ENCODE data around the gene ATP10B.

Gene ATP10B

DNA sequence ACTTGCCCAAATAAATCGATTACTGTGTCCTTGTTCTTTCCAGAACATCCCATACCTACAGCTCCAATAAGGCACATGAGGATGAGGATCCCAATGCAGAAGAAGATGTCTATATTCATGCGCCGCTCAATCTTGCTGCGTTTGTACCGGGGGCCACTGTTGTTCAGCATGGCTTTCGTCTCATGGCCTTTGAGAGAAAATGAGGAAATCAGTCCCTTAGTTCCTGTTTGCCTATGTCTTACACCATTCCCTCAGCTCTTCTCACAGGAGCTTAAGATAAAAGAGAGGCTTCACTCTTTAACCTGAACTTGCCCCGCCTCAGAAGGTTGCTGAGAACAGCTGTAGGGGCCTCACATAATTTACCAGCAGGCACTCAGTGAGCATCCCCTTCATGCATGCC, 211.6 kb downstream of the ATP10B start:
- Histone ChIP-seq H3K27me3 (ENCODE audit: control insufficient read depth in 3 of 3, insufficient read depth in 3 of 3, low read depth in 1 of 3, low read length in 3 of 3) (no peaks in the 10 kb centered on the region), H3K18ac (ENCODE audit: low read length) (no peak overlapping the region), H2BK15ac (ENCODE audit: low read length) (no peak overlapping the region), H2BK5ac (ENCODE audit: low read length) (no peak overlapping the region), H3K36me3 (replicated peaks in 1 of 2; ENCODE audit: control insufficient read depth in 2 of 2, insufficient read depth in 2 of 2, low read length in 2 of 2) (no peaks in the 10 kb centered on the region), H4K8ac (ENCODE audit: low read depth, low read length) (no peak overlapping the region), H3K4me1 (ENCODE audit: control insufficient read depth in 2 of 2, insufficient read depth in 1 of 2, low read depth in 1 of 2, low read length in 2 of 2) (no peaks in the 10 kb centered on the region), H3K4me3 (ENCODE audit: low read length in 2 of 2) (no peak overlapping the region), H3K23ac (ENCODE audit: low read depth, low read length, poor library complexity) (no peak overlapping the region), H3K14ac (ENCODE audit: low read length) (no peak overlapping the region), H2BK12ac (ENCODE audit: low read length) (no peak overlapping the region), H3K79me1 (ENCODE audit: low read depth, low read length) (no peaks in the 10 kb centered on the region), H2AK5ac (ENCODE audit: low read depth, low read length) (no peak overlapping the region), H3K9me3 (replicated peaks in 1 of 2; ENCODE audit: control insufficient read depth in 2 of 2, insufficient read depth in 1 of 2, low read depth in 1 of 2, low read length in 2 of 2) (no peaks in the 10 kb centered on the region), H3K9ac (ENCODE audit: low read depth, low read length, poor library complexity) (no peak overlapping the region), H2AFZ (ENCODE audit: low read length) (no peak overlapping the region), H2BK120ac (ENCODE audit: low read depth, low read length) (no peak overlapping the region), H4K91ac (ENCODE audit: low read depth, low read length, poor library complexity) (no peak overlapping the region), H3K4ac (ENCODE audit: low read length) (no peak overlapping the region), H3K27ac (replicated peaks; ENCODE audit: low read length) (no peak overlapping the region), H3K4me2 (ENCODE audit: insufficient read depth, low read length, poor library complexity, severe bottlenecking) (no peak overlapping the region)
- WGBS, 2 donors (ENCODE audit: extremely low coverage in 2 of 2, insufficient read length in 2 of 2, insufficient replicate concordance in 1 of 2): no CpG with 5 or more reads among the region's 7 CpGs
- no peak for DNase-seq (ENCODE audit: low spot score)

DNA sequence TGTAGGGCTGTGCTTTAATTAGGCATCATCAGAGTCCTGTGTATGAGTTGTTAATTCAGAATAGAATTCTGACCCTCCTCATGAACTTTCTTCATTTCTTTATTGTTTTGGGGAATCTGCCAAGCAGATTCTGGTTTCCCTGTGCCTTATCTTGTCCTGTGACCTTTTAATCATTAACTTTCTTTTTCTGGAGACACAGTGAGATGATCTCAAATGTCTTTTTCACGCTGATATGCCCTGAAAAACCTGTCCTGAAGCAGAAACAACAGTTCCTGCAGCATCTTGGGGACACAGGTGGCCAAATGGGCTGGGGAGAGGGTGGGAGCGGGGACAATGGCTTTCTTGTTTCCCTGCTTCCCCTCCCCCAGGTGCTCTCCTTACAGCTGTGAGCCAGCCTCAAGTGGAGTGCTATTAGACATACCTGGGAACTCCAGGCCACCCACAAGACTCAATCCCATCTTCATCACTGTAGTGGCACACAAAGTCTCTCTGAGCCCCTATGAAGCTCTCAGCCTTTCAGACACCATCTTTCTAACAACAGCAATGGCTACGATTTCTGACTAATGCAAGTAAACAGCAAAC, 213.8 kb downstream of the ATP10B start:
- WGBS, 2 donors (ENCODE audit: extremely low coverage in 2 of 2, insufficient read length in 2 of 2, insufficient replicate concordance in 1 of 2): no CpG with 5 or more reads among the region's 3 CpGs
- no peak overlapping the region for H2AK5ac ChIP-seq (ENCODE audit: low read depth, low read length)
- no peak overlapping the region for H4K8ac ChIP-seq (ENCODE audit: low read depth, low read length)
- no peak overlapping the region for H2BK120ac ChIP-seq (ENCODE audit: low read depth, low read length)
- H3K27ac ChIP-seq (replicated peaks; ENCODE audit: low read length): no peak overlapping the region
- H3K36me3 ChIP-seq (replicated peaks in 1 of 2; ENCODE audit: control insufficient read depth in 2 of 2, insufficient read depth in 2 of 2, low read length in 2 of 2): no peaks in the 10 kb centered on the region
- no peaks in the 10 kb centered on the region for H3K27me3 ChIP-seq (ENCODE audit: control insufficient read depth in 3 of 3, insufficient read depth in 3 of 3, low read depth in 1 of 3, low read length in 3 of 3)
- no peak for DNase-seq (ENCODE audit: low spot score)
- no peaks in the 10 kb centered on the region for H3K4me1 ChIP-seq (ENCODE audit: control insufficient read depth in 2 of 2, insufficient read depth in 1 of 2, low read depth in 1 of 2, low read length in 2 of 2)
- no peak overlapping the region for H3K4me3 ChIP-seq (ENCODE audit: low read length in 2 of 2)
- no peak overlapping the region for H2BK5ac ChIP-seq (ENCODE audit: low read length)
- H3K9ac ChIP-seq (ENCODE audit: low read depth, low read length, poor library complexity): no peak overlapping the region
- no peak overlapping the region for H3K23ac ChIP-seq (ENCODE audit: low read depth, low read length, poor library complexity)
- no peaks in the 10 kb centered on the region for H3K79me1 ChIP-seq (ENCODE audit: low read depth, low read length)
- no peak overlapping the region for H2BK12ac ChIP-seq (ENCODE audit: low read length)
- no peak overlapping the region for H3K4ac ChIP-seq (ENCODE audit: low read length)
- no peaks in the 10 kb centered on the region for H3K9me3 ChIP-seq (replicated peaks in 1 of 2; ENCODE audit: control insufficient read depth in 2 of 2, insufficient read depth in 1 of 2, low read depth in 1 of 2, low read length in 2 of 2)
- no peak overlapping the region for H3K14ac ChIP-seq (ENCODE audit: low read length)
- no peak overlapping the region for H2AFZ ChIP-seq (ENCODE audit: low read length)
- H4K91ac ChIP-seq (ENCODE audit: low read depth, low read length, poor library complexity): no peak overlapping the region
- H2BK15ac ChIP-seq (ENCODE audit: low read length): no peak overlapping the region
- no peak overlapping the region for H3K4me2 ChIP-seq (ENCODE audit: insufficient read depth, low read length, poor library complexity, severe bottlenecking)
- H3K18ac ChIP-seq (ENCODE audit: low read length): no peak overlapping the region

DNA sequence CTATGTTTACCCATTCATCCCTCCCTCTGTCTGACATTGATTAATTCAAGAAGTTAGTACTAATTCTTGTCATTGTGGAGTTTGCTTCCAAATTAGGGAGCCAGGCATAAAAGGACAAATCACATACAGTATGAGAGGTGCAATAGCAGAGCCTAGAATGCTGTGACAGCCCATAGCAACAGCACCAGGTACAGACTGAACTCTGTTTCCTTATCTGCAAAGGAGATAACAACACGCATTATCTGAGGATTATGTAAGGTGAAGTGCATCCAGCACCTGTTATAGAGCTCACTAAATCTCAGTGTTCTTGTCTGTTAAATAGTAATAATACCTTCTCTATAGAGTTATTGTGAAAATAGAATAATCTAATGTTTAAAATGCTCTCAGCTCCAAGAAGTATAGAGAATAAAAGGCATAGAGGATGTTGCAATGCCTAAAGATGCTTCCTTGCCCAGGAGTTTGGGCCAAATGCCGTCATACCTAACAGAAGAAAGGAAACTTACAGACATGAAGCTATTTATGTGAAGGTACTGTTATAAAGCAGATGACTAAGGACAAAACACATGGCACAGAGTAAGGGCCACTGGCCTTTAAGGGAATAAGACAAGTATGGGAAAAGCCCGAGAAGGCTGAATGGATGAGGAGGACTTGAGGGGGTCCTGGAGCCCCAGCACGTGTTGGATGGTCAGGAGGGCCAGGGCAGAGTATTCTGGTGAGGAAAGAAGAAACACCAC, 214.5 kb downstream of the ATP10B start:
- Histone ChIP-seq H2AFZ (ENCODE audit: low read length) (no peak overlapping the region), H4K8ac (ENCODE audit: low read depth, low read length) (no peak overlapping the region), H2BK120ac (ENCODE audit: low read depth, low read length) (no peak overlapping the region), H3K79me1 (ENCODE audit: low read depth, low read length) (no peaks in the 10 kb centered on the region), H3K4me2 (ENCODE audit: insufficient read depth, low read length, poor library complexity, severe bottlenecking) (no peak overlapping the region), H3K4ac (ENCODE audit: low read length) (no peak overlapping the region), H3K9ac (ENCODE audit: low read depth, low read length, poor library complexity) (no peak overlapping the region), H2BK12ac (ENCODE audit: low read length) (no peak overlapping the region), H2BK5ac (ENCODE audit: low read length) (no peak overlapping the region), H2BK15ac (ENCODE audit: low read length) (no peak overlapping the region), H3K27ac (replicated peaks; ENCODE audit: low read length) (no peak overlapping the region), H3K4me3 (ENCODE audit: low read length in 2 of 2) (no peak overlapping the region), H3K14ac (ENCODE audit: low read length) (no peak overlapping the region), H3K9me3 (replicated peaks in 1 of 2; ENCODE audit: control insufficient read depth in 2 of 2, insufficient read depth in 1 of 2, low read depth in 1 of 2, low read length in 2 of 2) (no peaks in the 10 kb centered on the region), H3K4me1 (ENCODE audit: control insufficient read depth in 2 of 2, insufficient read depth in 1 of 2, low read depth in 1 of 2, low read length in 2 of 2) (no peaks in the 10 kb centered on the region), H2AK5ac (ENCODE audit: low read depth, low read length) (no peak overlapping the region), H3K23ac (ENCODE audit: low read depth, low read length, poor library complexity) (no peak overlapping the region), H3K36me3 (replicated peaks in 1 of 2; ENCODE audit: control insufficient read depth in 2 of 2, insufficient read depth in 2 of 2, low read length in 2 of 2) (no peaks in the 10 kb centered on the region), H3K27me3 (ENCODE audit: control insufficient read depth in 3 of 3, insufficient read depth in 3 of 3, low read depth in 1 of 3, low read length in 3 of 3) (no peaks in the 10 kb centered on the region), H3K18ac (ENCODE audit: low read length) (no peak overlapping the region), H4K91ac (ENCODE audit: low read depth, low read length, poor library complexity) (no peak overlapping the region)
- no peak for DNase-seq (ENCODE audit: low spot score)
- WGBS, 2 donors (ENCODE audit: extremely low coverage in 2 of 2, insufficient read length in 2 of 2, insufficient replicate concordance in 1 of 2): no CpG with 5 or more reads among the region's 4 CpGs

GRCh38 chr5:160635663-160636062, 216.3 kb downstream of the ATP10B start:
- no peaks in the 10 kb centered on the region for H3K36me3 ChIP-seq (replicated peaks in 1 of 2; ENCODE audit: control insufficient read depth in 2 of 2, insufficient read depth in 2 of 2, low read length in 2 of 2)
- H3K4ac ChIP-seq (ENCODE audit: low read length): no peak overlapping the region
- DNase-seq (ENCODE audit: low spot score): no peak
- no peak overlapping the region for H3K14ac ChIP-seq (ENCODE audit: low read length)
- H2BK5ac ChIP-seq (ENCODE audit: low read length): no peak overlapping the region
- no peak overlapping the region for H2AK5ac ChIP-seq (ENCODE audit: low read depth, low read length)
- no peak overlapping the region for H3K4me2 ChIP-seq (ENCODE audit: insufficient read depth, low read length, poor library complexity, severe bottlenecking)
- no peak overlapping the region for H2BK120ac ChIP-seq (ENCODE audit: low read depth, low read length)
- H3K9ac ChIP-seq (ENCODE audit: low read depth, low read length, poor library complexity): no peak overlapping the region
- no peak overlapping the region for H3K18ac ChIP-seq (ENCODE audit: low read length)
- H3K79me1 ChIP-seq (ENCODE audit: low read depth, low read length): no peaks in the 10 kb centered on the region
- H3K4me1 ChIP-seq (ENCODE audit: control insufficient read depth in 2 of 2, insufficient read depth in 1 of 2, low read depth in 1 of 2, low read length in 2 of 2): no peaks in the 10 kb centered on the region
- no peak overlapping the region for H3K27ac ChIP-seq (replicated peaks; ENCODE audit: low read length)
- H3K4me3 ChIP-seq (ENCODE audit: low read length in 2 of 2): no peak overlapping the region
- no peak overlapping the region for H3K23ac ChIP-seq (ENCODE audit: low read depth, low read length, poor library complexity)
- no peak overlapping the region for H2AFZ ChIP-seq (ENCODE audit: low read length)
- H4K8ac ChIP-seq (ENCODE audit: low read depth, low read length): no peak overlapping the region
- H2BK12ac ChIP-seq (ENCODE audit: low read length): no peak overlapping the region
- no peaks in the 10 kb centered on the region for H3K27me3 ChIP-seq (ENCODE audit: control insufficient read depth in 3 of 3, insufficient read depth in 3 of 3, low read depth in 1 of 3, low read length in 3 of 3)
- no peak overlapping the region for H2BK15ac ChIP-seq (ENCODE audit: low read length)
- no peaks in the 10 kb centered on the region for H3K9me3 ChIP-seq (replicated peaks in 1 of 2; ENCODE audit: control insufficient read depth in 2 of 2, insufficient read depth in 1 of 2, low read depth in 1 of 2, low read length in 2 of 2)
- H4K91ac ChIP-seq (ENCODE audit: low read depth, low read length, poor library complexity): no peak overlapping the region
- no CpG with 5 or more reads among the region's 4 CpGs for WGBS, 2 donors (ENCODE audit: extremely low coverage in 2 of 2, insufficient read length in 2 of 2, insufficient replicate concordance in 1 of 2)
